ENCODE data around the gene ST7.
A peak's percentile ranks its signal among the peaks of the same experiment; 100 is the strongest.

ST7 gene

DNA sequence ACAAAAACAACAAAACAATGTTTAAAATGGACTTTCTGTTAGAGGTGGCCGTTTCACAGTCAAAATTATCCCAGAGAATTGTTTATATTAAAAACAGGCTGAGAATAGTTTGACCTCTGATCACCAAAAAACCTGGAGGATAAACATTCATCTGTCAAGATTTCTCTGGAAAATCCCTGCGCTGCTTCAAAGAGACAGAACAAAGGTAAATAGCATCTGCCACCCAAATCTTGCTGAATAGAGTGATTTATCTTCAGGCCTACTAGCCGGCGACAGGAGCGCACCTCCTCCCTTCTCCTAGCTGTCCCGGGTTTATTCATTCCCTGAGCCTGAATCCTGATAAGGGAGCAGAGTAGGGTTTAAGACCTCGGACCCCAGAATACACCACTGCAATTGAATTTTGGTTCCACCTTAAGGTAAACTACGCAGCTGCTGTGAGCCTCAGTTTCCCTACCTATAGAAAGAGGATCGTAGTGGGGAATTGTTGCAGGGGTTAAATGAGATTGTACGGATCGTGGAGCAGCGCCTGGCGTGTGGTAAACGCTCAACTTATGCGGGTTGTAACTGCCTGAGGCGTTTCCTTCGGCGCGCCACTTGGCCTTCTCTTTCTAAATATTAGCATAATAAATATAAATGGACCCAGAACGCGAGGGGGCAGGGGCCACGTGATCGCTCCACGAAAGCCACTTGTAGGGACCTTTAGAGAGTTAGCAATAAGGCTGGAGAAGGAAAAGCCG lies 498 bp upstream of the ST7 start:
- no peak for TF ChIP-seq POLR2A (IDR thresholded peaks at IDR 0.05; ENCODE audit: extremely low read depth, insufficient read length)
- TF ChIP-seq, protein P1, sequence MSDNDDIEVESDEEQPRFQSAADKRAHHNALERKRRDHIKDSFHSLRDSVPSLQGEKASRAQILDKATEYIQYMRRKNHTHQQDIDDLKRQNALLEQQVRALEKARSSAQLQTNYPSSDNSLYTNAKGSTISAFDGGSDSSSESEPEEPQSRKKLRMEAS (IDR thresholded peaks at IDR 0.05; ENCODE audit: low read depth, low read length) = peak; percentile 75
- DNase-seq (ENCODE audit: low read depth) = peak; percentile 74
- peak overlapping the region; percentile 91 for H3K4me3 ChIP-seq (ENCODE audit: low read depth, low read length)

DNA sequence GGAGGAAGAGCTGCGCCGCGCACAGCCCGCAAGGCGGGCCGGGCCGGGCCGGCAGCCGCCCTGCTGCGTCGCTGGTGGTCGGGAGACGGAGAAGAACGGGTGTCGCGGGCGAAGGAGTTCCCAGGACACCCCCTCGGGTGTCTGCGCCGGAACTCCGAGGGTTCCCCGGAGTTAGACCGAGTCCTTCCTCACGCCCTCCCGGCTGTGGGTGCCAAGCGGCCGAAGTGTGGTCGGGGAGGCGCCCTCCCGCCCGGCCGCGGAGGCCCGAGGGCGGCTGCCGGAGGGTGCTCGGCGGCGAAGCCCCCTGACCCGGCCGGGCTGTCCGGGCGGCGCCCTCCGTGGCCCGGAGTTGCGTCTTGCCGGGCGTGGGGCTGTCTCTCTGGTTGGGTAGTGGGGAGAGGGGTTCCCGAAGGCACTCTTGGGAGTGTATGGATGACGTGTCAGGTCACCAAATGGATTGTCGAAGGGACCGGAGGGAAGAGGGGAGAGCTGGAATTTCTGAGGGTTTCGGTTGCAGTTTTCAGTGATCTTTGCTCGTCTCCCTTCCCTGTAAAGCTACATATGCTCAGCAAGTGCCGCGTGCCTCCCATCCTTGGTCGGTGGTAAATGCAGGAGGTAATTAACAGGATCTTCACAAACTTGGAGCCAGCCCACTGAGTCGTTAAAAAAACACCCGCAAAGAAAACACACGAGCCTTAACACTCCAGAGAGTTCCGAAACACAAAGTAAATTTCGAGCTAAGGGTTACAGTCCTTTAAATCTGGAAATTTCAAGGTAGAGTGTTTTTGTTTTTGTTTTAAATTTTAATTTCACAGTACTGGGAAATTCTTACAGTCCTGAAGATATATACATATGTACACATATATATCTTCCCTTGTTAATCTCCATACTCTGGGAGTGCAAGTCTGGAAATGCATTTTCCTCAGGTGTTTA lies 871 bp downstream of the ST7 start:
- TF ChIP-seq, protein P1 (IDR thresholded peaks at IDR 0.05; ENCODE audit: low read depth, low read length) = peak; percentile 74
- TF ChIP-seq MYC (IDR thresholded peaks at IDR 0.05; ENCODE audit: low read depth, low read length) (peak; percentile 60), POLR2A (IDR thresholded peaks at IDR 0.05; ENCODE audit: extremely low read depth, insufficient read length) (peak; percentile 16)
- TF ChIP-seq, protein P2, sequence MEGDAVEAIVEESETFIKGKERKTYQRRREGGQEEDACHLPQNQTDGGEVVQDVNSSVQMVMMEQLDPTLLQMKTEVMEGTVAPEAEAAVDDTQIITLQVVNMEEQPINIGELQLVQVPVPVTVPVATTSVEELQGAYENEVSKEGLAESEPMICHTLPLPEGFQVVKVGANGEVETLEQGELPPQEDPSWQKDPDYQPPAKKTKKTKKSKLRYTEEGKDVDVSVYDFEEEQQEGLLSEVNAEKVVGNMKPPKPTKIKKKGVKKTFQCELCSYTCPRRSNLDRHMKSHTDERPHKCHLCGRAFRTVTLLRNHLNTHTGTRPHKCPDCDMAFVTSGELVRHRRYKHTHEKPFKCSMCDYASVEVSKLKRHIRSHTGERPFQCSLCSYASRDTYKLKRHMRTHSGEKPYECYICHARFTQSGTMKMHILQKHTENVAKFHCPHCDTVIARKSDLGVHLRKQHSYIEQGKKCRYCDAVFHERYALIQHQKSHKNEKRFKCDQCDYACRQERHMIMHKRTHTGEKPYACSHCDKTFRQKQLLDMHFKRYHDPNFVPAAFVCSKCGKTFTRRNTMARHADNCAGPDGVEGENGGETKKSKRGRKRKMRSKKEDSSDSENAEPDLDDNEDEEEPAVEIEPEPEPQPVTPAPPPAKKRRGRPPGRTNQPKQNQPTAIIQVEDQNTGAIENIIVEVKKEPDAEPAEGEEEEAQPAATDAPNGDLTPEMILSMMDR (IDR thresholded peaks at IDR 0.05; ENCODE audit: low read depth, low read length) = no peak
- peak overlapping the region; percentile 77 for H3K4me3 ChIP-seq (ENCODE audit: low read depth, low read length)
- peak; percentile 83 for DNase-seq (ENCODE audit: low read depth)

DNA sequence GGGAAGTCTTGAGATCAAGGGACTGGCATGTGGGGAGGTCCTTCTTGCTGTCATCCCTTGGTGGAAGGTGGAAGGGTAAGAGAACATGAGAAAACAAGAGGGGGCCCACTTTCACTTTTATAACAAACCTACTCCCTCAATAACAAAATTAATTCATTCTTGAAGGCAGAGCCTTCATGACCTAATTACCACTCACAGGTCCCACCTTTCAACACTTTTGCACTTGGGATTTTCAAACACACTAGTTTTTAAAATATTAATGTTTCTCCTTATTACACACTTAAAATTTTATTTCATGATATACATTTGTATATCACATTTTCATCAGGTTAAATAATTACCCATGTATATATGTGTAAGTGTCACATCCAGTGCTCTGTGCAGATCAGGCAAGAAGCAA lies 2.0 kb downstream of the ST7 start:
- TF ChIP-seq, protein P1 (IDR thresholded peaks at IDR 0.05; ENCODE audit: low read depth, low read length) = no peak
- TF ChIP-seq POLR2A (IDR thresholded peaks at IDR 0.05; ENCODE audit: extremely low read depth, insufficient read length) (no peak), MYC (IDR thresholded peaks at IDR 0.05; ENCODE audit: low read depth, low read length) (no peak)
- TF ChIP-seq, protein P2 (IDR thresholded peaks at IDR 0.05; ENCODE audit: low read depth, low read length) = no peak
- H3K4me3 ChIP-seq (ENCODE audit: low read depth, low read length) = peak overlapping the region; percentile 77

DNA sequence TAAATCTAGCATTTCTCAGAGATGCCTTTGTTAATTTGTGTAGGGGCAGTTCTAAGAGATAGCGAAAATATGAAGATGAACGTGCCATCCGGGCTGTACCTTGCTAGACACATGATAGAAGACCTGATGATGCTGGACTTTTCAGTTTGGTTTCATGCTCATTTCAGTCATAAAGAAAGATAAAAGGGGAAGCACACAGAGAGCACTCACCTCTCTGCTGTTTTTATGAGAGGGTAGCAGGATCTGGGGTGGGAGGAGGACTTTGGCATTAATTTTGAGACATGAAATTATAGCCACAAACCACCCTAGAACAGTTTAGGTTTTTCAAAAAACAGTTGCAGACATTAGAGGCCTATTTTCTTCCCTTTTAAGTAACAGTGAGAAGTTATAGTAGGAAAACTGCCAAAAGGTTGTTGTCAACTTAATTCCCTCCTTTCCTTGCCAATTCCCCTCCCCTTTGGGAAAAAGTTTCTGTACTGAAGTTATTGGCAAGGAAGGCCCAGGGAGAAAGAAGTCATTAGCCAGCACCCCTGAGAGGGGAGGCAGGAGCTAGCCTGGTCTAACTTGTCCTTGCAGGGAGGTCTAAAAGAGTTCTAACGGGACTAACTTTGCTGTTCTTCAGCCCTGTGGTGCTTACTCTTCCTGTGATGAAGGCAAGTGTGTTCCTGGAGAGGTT lies 2.6 kb downstream of the ST7 start:
- H3K4me3 ChIP-seq (ENCODE audit: low read depth, low read length) = no peak overlapping the region
- peak; percentile 67 for DNase-seq (ENCODE audit: low read depth)
- TF ChIP-seq MYC (IDR thresholded peaks at IDR 0.05; ENCODE audit: low read depth, low read length) = no peak
- no peak for TF ChIP-seq POLR2A (IDR thresholded peaks at IDR 0.05; ENCODE audit: extremely low read depth, insufficient read length)
- TF ChIP-seq, protein P2 (IDR thresholded peaks at IDR 0.05; ENCODE audit: low read depth, low read length) = no peak
- TF ChIP-seq, protein P1 (IDR thresholded peaks at IDR 0.05; ENCODE audit: low read depth, low read length) = no peak

More for the DNA sequence above, 2.0 kb downstream of the ST7 start:
- DNase-seq (ENCODE audit: low read depth) = peak; percentile 27

DNA sequence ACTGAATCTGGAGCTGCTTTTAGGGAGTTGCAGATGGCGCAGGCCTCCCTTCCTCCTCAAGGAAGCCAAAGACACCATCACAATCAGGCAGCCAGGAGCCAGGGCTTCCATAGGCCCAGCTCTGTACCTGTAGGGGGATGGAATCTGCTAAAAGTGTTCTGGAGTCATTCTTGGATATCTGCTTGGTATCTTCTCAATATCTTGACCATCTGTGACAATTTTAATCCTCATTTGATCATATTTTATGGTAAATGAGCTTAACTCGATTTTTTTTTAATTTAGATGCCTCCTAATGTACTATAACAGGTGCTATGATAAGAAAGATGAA lies 3.1 kb downstream of the ST7 start:
- H3K4me3 ChIP-seq (ENCODE audit: low read depth, low read length) = no peak overlapping the region
- no peak for DNase-seq (ENCODE audit: low read depth)
- TF ChIP-seq, protein P1 (IDR thresholded peaks at IDR 0.05; ENCODE audit: low read depth, low read length) = no peak
- TF ChIP-seq MYC (IDR thresholded peaks at IDR 0.05; ENCODE audit: low read depth, low read length) (no peak), POLR2A (IDR thresholded peaks at IDR 0.05; ENCODE audit: extremely low read depth, insufficient read length) (no peak)
- TF ChIP-seq, protein P2 (IDR thresholded peaks at IDR 0.05; ENCODE audit: low read depth, low read length) = no peak
